Left ventricle myocardium superior (tissue), 1 donor: Measurements from ENCODE around the gene SDHA. TPM values are rescaled to one million over a fixed set of nuclear protein-coding genes. Genes with fewer than 3 reads are reported as not detected.
"Not testable (repeated sequence)": the region's sequence is repeated elsewhere in the genome, so short reads cannot be mapped to it uniquely, and the experiment has no call there.

Experiments
- ATAC-seq: fragments of 200-7000 bp; cut with Tn5 transposase; one replicate; pipeline ENCODE4 v1.9.1; 2020; ENCODE audit warnings: mild to moderate bottlenecking, moderate library complexity
- DNase-seq: peaks from one replicate; pipeline ENCODE4 v3.0.0-alpha.2; 2020
- intact Hi-C: fragments of 100-400 bp; cut with micrococcal nuclease; formaldehyde crosslinking; loops from one replicate; pipeline ENCODE4 v1.11.0; 2022
- total RNA-seq: library from RNA; stranded (reverse); fragmentation: NEBNext Ultra II Directional; extraction: Animal tissue kit (Norgen Biotek cat#: 25700); gene quantifications from one replicate; pipeline ENCODE4 v1.2.1, GENCODE V29; 2021
- donor health status: DM: no; HTN: yes; CAD: no; lungs with severe emphysema.

Gene SDHA
- total RNA-seq, 1 donor from 2014 or later, result 876 TPM

DNA sequence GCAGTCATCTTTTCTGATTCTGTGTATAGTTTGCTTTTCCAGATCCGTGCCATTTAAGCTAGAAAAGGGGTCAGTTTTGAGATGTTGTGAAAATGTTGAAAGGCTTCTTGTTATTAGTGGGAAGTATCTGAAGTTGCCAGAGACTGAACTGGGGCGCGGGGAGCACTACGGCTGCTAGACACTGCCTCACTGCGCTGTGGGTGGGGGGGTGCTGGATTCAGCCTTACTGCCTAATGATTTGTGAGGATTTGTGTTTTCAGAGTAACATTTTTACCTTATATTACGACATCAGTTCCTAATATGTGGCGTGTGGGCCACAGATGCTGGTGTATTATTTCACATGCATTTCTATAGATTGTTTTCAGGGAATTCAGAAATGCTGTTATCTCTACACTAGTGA, 55.4 kb downstream of the SDHA start:
- DNase-seq, ATAC-seq, intact Hi-C loops: not testable (repeated sequence)

DNA sequence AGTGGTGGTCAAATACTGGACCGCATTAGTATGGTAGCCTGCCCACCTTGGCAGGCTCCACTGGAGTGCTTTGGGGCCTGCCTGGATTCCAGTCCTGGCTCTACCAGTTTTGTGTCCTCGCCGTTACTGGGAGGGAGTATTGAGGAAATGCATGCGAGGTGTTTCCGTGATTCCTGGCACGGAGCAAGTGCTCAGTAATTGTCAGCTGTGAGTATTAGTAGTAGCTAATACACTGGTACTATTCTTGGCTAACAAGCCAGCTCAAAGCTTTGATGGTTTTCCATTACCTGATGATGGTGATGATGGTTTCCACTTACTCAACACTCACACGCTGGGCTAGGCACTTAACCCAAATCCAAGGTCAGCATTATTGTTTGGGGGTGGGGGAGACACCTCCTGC, 56.2 kb downstream of the SDHA start:
- ATAC-seq, intact Hi-C loops, DNase-seq: not testable (repeated sequence)

DNA sequence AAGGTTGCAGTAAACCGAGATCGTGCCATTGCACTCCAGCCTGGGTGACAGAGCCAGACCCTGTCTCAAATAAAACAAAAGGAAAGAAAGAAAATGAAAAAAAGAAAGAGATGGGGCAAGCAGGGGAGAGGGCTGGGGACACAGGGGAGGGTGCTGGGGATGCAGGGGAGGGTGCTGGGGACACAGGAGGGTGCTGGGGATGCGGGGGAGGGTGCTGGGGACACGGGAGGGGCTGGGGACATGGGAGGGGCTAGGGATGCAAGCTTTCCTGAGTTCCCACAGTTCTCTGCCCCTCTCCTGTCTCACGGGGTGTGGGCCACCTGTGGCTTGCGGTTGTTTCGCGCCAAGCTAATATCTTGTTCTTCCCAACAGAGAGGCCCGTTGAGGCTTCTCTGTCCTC, 60.5 kb downstream of the SDHA start:
- intact Hi-C loops, result no loop called here
- ATAC-seq (no peak), DNase-seq (no peak)

DNA sequence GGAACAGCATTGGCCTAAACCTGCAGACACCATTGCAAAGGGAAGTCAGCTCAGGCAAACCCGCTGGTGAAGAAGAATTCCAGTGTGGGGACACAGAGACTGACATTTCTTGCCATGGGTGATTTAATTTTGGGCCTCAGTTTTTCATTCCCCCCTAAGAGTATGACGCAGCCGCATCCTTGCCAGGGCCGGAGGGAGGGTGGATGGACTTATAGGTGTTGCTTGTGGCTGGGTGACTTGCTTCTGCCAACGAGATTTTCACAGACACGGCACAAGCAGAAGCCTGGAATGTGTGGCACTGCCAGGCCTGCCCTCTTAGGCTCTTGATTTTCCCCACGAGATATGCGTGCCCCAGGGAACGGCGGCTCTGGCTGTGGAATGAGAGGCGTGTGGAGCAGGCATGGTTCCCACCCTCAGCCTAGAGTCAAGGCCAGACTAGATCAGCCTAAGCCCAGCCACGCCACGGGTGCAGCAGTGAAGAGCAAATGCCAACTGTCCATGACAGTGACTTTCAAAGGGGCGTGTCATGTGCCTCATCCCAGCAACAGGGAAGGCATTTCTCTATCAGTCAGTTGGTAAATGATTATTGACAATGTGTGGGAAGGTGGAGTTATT, 61.0 kb downstream of the SDHA start:
- ATAC-seq, DNase-seq, intact Hi-C loops: not testable (repeated sequence)

DNA sequence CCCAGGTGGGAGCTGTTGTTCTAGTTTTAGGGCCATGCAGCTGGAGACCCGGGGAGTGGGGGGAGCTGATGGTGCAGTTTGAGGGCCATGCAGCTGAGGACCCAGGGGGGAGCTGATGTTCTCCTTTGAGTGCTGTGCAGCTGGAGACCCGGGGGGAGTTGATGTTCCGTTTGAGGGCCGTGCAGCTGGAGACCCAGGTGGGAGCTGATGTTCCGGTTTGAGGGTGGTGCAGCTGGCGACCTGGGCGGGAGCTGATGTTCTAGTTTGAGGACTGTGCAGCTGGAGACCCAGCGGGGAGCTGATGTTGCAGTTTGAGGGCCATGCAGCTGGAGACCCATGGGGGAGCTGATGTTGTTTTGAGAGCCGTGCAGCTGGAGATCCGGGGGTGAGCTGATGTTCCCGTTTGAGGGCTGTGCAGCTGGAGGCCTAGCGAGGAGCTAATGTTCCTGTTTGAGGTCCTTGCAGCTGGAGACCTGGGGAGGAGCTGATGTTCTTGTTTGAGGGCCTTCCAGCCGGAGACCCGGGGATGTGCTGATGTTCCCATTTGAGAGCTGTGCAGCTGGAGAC, 68.0 kb downstream of the SDHA start:
- DNase-seq (no peak), ATAC-seq (no peak)
- intact Hi-C loops, result no loop called here

DNA sequence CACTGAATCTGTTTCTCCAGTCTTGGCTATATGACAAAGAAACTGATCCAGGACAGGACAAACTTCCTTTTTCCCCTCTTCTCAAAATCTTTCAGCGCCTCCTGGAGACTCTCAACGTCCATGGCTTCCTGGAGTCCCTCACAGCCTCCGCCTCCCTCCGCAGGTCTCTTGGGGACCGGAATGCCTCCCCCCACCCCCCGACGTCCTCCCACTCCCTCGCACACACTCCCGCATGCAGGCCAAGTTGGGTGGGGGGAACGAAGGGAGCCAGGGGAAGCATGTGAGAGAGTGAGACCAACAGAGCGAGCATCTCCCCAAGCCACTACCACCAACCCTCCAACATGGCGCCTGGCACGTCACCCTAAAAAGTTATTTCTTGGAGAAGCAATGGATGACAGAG, 72.1 kb downstream of the SDHA start:
- DNase-seq, intact Hi-C loops, ATAC-seq: not testable (repeated sequence)

DNA sequence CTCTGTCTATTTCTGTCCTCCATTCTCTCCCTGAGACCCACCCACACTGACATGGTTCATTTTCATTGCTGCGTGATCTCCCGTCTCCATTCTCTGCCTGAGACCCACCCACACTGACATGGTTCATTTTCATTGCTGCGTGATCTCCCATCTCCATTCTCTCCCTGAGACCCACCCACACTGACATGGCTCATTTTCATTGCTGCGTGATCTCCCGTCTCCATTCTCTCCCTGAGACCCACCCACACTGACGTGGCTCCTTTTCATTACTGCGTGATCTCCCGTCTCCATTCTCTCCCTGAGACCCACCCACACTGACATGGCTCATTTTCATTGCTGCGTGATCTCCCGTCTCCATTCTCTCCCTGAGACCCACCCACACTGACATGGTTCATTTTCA, 73.2 kb downstream of the SDHA start:
- intact Hi-C loops, ATAC-seq, DNase-seq: not testable (repeated sequence)

DNA sequence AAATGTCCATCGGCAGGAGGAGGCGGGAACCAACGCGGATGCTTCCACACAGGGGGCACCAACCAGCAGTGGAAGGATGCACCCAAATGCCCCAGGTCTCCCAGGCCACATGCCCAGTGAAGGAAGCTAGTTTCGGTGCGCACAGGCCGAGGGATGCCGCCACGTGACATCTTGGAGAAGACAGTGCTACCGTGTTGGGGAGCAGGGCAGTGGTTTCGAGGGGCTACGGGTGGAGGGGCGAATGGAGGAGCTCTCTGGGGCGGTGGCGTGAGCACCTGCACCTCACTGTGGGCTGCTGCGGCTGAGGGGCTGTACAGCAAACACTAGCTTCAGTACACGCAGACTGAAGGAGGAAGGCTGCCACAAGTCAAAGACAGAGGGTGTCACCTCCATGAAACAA, 76.7 kb downstream of the SDHA start:
- ATAC-seq, DNase-seq, intact Hi-C loops: not testable (repeated sequence)

DNA sequence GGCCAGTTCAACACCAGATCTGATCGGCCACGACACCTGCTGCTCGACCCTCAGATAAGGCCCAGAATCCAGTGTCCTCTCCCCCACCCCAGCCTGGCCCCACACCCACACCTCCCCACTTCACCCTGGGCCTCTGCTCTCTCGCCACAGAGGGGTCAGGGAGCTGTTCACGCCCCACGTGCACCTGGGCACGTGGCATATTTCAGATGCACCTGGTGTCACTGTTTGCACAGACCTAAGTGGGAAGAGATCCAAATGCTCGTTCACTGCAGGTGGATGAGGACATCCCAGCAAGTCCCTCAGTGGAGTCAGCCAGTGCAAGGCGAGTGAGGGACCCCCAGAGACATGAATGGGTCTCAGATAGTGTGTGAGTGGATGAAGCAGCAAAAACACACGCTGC, 78.1 kb downstream of the SDHA start:
- DNase-seq, intact Hi-C loops, ATAC-seq: not testable (repeated sequence)

DNA sequence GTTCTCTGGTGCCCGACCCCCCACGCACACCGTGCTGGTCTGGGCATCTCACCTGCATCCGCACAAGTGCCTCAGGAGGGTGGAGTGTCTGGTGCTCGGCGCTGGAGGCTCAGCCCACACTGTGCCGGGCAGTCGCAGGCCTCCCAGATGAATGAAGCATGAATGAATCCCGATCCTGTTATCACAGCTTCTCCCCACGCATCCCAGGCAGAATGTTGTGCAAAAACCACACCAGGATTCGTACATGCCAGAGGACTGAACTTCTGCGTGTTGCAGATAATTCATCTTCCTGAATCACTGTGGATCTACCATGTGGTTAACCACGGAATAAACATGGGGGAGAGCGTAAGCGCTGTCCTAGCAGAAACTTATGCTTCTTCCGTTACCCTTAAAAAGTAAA, 78.8 kb downstream of the SDHA start:
- DNase-seq, intact Hi-C loops, ATAC-seq: not testable (repeated sequence)

DNA sequence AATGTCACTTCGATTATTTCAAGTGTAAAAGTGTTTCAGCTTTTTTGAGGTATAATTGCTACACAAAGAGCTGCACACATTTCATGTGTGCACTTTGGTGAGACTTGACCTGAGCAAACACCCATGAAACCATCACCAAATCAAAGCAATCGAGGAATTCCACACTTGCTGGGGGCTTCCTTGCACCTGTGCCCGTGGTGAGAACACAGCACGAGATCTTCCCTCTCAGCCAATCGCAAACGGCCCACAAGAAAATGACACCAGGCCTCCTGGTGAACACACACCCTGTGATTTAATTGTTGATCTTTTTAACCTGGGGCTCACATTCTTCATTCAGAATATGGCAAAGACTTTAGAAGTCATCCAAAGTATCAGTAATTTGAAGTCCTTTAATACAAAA, 79.3 kb downstream of the SDHA start:
- intact Hi-C loops, DNase-seq, ATAC-seq: not testable (repeated sequence)

DNA sequence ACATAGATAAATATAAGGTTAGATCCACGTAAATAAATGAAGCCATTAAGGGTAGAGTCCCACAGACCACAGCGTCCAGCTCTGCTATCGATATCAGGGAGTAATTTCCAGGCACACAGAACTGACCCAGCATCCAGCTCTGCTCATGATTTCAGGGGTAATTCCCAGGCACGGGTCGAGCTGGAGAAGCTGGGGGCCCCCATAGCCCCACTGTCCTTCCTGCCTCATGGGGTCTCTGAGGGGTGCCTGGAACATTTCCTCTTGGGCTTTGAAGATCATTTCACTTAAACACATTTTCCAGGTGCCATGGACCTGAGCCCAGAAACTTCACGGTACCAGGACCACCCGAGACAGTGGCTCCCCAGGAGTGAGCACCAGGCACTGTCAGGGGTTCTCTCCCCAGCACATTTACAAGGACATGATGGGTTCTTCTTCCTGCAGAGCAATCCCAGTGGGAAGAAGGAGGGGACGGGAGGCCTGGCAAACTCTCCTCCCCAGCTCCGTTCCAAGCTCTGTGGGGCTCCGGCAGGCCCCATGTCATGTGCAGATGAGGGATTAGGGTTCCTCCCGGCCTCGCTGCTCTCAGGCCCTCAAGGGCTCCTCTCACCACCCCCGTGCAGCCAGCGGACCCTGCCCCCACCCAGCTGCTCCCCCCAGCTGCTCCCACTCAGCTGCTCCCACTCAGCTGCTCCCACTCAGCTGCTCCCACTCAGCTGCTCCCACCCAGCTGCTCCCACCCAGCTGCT, 80.0 kb downstream of the SDHA start:
- ATAC-seq, intact Hi-C loops, DNase-seq: not testable (repeated sequence)

DNA sequence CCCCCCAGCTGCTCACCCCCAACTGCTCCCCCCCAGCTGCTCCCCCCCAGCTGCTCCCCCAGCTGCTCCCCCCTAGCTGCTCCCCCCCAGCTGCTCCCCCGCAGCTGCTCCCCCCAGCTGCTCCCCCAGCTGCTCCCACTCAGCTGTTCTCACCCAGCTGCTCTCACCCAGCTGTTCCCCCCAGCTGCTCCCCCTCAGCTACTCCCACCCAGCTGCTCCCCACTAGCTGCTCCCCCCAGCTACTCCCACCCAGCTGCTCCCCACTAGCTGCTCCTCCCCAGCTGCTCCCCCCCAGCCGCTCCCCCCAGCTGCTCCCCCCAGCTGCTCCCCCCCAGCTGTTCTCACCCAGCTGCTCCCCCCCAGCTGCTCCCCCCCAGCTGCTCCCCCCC, 80.6 kb downstream of the SDHA start:
- intact Hi-C loops, result no loop called here
- ATAC-seq, result no peak

DNA sequence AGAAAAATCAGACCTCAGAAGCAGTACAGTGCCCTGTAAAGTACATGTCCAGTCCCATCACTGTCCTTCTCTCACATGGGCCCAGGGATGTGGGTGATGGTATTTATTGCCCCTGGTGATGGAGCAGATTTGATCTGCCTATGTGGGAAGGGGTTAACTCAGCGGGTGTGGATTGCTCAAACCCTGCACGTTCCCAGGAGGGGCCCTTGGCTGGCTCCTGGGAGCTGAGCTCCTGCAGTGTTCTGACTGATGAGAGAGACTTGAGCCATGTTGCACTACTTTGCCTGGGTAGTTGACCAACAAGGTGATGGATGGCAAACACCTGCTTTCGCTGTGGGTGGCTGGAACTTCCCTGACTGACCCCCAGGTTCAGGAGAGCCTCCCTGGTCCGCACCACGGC, 81.8 kb downstream of the SDHA start:
- DNase-seq, ATAC-seq, intact Hi-C loops: not testable (repeated sequence)

More for the DNA sequence above, 80.6 kb downstream of the SDHA start:
- no peak for DNase-seq

DNA sequence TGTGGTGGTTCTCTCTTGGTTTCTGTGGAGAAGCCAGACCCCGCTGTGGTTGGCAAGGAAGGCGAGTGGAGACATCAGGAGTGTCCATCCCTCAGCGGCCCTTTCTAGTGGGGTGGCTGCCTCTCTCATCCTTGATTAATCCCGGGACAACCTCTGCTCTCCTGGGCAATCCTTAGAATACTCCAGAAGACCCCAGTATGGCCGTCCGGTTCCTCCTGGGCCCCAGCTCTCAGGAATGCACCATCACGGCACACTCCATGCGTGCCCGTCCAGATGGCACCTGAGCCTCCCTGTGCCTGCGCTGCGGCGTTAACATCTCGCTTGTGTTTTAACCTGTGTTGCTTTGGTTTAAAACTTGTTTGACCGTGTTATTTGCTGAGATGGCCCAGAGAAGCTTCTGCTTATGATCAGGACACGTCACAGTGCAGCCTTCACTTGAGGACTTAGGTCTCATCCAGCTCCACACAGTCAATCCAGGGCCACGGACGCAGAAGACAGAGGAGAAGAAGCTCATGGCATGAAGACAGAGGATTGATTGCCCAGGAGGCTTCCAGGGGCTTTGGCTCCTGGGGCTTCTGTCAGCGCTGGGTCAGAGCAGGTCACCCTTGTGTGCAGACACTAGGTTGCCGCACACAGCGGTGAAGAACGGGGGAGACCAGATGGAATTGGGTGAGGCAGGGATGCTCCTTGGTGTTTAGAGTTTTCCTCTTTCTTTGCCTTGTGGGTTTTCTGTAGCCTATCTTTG, 82.7 kb downstream of the SDHA start:
- ATAC-seq, DNase-seq, intact Hi-C loops: not testable (repeated sequence)

DNA sequence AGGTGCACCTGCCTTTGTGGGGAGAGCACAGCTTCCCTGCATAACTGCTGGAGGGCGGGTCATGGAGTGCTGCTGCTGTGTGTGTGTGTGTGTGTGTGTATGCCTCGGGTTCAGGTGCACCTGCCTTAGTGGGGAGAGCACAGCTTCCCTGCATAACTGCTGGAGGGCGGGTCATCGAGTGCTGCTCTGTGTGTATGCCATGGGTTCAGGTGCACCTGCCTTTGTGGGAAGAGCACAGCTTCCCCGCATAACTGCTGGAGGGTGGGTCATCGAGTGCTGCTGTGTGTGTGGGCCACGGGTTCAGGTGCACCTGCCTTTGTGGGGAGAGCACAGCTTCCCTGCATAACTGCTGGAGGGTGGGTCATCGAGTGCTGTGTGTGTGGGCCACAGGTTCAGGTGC, 84.3 kb downstream of the SDHA start:
- ATAC-seq, intact Hi-C loops, DNase-seq: not testable (repeated sequence)

DNA sequence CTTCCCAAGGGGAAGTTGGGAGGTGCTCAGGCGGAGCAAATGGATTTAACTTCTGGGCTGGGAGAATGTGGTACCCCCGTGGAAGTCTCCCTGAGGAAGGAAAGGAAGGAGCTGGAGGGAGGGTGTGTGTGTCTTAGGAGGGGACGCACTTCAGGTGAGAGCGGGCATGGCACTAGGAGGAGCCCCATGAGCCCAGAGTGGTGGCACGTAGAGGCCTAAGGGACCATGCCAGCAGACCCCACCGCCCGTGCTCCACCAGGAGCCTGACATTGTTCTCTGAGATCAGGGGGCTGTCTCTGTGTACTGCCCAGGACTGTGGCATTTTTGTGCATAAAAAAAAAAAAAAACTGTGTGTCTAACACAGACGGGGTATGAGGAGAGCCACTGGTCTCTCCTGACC, 84.8 kb downstream of the SDHA start:
- no peak for DNase-seq
- intact Hi-C loops, result no loop called here
- no peak for ATAC-seq

DNA sequence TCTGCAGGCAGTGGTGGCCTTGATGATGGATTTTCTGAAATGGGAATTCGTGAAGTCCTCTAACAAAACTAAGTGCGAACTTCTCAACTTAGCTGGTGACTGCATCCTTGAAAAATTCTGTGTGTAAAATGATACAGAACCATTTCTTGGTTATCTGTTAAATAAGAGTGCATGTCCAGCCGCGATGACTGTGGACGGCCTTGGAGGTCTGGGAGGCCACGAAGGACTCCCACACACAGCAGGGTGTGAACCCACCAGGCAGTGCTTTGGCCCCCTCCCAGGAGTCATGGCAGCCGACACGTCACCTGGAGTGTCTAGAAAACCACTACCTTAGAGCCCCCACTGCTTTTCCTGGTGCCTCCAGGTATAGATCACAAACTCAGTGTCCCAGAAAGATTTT, 85.6 kb downstream of the SDHA start:
- DNase-seq, intact Hi-C loops: not testable (repeated sequence)

DNA sequence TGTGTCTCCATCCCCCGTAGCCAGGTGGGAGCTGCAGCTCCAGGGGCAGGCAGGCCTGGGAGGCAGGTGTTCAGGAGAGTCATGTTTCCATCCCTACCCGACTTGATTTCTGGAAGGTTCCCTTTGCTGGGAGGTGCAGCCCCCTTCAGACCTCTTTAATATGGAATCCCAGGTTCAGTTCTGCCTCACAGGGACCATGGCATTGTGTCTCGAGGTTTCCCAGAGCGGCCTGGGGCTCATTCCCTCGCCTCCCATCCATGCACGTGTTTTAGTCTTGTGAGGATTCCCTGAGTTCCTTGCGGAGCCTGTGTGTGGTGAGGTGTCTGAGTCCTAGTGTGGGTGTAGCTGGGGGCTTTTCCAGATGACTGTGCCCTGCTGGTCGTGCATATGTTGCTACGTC, 86.9 kb downstream of the SDHA start:
- ATAC-seq, result no peak
- DNase-seq, result no peak
- intact Hi-C loops, result no loop called here

More for the DNA sequence above, 85.6 kb downstream of the SDHA start:
- not testable (repeated sequence) for ATAC-seq
